Neural progenitor cell (in vitro differentiated cells): Measurements from ENCODE around the gene SLIT1.

Experiments used
- CTCF ChIP-seq: fragments of 200-600 bp; sonication (generic); IDR thresholded peaks from 2 replicates; pipeline ENCODE4 v1.5.1; 2017; ENCODE audit warnings: antibody characterized with exemption, mild to moderate bottlenecking
- EZH2 ChIP-seq: fragments of 200-600 bp; sonication (generic); IDR thresholded peaks from 2 replicates; pipeline ENCODE4 v1.6.1; 2017; ENCODE audit warnings: antibody characterized with exemption, mild to moderate bottlenecking, moderate library complexity
- EZH2phosphoT487 ChIP-seq: fragments of 200-600 bp; sonication (generic); IDR thresholded peaks from 2 replicates; pipeline ENCODE4 v1.6.1; 2017; ENCODE audit warnings: antibody characterized with exemption

DNA sequence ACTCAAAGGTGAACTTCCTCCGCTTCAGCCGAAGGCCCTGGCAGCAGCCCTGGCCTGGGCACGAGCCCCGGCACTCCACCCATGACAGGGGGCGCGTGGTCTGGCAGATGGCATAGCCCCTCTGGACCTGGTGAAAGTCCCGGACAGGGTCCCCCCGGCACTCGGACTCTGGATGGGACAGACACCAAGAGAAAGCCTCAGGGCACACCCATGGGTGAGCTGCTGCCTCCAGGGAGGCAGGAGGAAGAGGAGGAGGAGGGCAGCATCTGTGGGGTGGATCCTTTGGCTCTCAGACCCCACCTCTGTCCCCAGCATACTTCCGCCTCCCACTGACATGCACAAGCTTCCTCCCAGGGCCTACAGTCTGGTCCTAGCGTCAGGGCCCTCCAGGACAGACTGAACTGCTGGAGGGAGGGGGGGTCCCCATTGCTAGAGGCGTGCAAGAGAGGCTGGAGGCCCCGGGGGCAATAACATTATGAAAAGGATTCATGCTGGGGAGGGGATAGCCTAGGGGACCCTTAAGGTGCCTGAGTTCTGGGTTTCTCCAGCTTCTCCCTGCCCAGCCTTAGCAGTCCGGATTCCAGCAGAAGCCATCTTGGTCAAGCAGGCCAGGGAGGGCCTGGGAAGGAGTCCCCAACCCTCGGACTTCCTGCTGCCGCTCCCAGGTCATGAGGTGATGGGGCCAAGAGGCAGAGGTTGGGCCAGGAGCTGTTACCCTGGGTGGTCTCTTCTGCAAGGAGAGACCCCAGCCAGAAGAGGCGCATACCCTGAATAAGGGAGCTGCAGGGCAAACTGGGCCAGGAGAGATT lies 184.4 kb downstream of the SLIT1 start:
- no peak for TF ChIP-seq CTCF
- TF ChIP-seq EZH2 = no peak
- no peak for TF ChIP-seq EZH2phosphoT487
